Kidney glomerular epithelial cell (primary cell): Measurements from ENCODE around the gene BICDL1.

Source experiments
- DNase-seq: peaks from one replicate; lab custom pipeline; 2025; lab: John Stamatoyannopoulos, UW

Gene BICDL1

DNA sequence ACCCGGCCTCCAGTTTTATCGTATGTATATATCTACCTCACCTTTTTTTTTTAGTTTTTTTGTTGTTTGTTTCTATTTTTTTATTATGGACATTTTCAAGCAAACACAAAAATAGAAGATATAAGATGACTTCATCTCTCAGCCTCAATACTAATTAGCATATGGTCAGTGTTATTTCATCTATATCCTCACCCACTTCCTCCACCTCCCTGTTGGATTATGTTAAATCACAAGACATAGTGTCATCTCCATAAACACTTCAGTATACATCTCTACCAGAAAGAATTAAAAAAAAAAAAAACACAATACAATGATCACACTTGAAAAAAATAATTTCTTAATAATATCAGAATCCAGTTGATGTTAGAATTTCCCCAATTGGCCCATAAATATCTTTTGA, 92.6 kb downstream of the BICDL1 start:
- no peak for DNase-seq

- DNase-seq: no peak
Observed at GRCh38 chr12:120085920-120086645, 97.0 kb downstream of the BICDL1 start.

DNA sequence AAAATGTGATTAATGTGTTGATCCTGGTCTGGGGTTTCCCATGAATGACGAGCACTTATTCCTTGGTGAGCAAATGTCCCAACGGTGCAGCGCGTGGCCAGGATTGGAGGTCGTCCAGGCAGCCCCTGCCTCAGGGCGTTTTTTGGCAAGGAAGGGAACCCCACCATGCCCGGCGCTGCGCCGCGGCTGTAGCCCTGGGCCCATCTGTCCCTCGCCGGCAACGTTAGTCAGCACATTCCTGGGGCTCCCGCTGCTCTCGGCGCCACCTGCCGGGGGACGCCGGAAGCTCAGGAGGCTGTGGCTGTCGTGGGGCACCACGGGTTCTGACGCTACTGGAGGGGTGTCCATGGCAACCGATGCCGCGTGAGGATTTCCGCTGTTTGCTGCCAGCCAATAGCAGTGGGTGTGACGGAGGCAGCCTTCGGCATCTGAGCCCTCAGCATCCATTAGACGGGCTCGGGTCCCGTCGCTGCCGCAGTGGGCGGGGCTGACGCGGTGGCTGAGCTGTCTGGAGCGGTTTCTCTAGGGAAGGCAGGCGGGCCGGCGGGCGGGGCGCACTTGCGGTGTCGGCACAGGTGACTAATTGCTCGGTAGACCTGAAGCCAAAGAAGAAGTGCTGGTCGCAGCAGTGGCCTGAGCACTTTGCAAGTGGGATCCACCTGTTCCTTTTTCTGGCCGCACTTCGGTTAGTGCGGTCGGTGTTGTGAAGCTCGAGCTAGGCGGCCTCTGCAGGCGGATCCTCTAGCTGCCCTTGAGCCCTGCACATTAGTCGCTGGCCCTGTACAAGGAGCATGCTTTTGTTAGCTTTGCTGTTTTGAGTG, 98.0 kb downstream of the BICDL1 start:
- peak; percentile 97 for DNase-seq

DNA sequence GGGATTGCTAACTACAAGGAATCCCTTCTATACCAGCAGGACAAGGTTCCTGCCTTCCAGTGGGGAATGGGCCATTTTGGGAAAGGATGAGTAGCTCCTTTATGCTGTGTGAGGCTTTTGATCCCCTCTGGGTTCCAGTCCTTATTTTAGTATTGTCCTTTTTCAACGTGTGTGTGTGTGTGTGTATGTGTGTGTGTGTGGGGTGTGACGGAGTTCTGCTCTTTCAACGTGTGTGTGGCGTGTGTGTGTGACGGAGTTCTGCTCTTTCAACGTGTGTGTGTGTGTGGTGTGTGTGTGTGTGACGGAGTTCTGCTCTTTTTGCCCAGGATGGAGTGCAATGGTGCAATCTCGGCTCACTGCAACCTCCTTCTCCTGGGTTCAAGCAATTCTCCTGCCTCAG, 100.1 kb downstream of the BICDL1 start:
- no peak for DNase-seq

DNA sequence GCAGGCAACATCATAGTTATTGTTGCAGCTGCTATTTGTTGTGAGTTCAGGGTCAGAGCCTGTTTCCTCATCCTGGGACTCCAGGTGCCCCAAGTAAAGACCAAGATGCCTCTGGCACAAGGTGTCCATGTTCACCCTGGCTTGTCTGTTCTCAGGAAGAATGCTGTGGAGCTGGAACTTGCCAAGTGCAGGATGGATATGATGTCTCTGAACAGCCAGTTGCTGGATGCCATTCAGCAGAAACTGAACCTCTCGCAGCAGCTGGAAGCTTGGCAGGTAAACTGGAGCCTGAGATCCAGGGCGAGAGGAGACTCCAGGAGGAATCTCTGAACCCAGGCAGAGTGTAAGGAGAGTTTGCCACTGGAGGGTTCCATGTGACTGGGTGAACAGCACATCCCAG, 100.8 kb downstream of the BICDL1 start:
- no peak for DNase-seq

- DNase-seq: no peak
Observed at GRCh38 chr12:120090206-120090605, 101.2 kb downstream of the BICDL1 start.

DNA sequence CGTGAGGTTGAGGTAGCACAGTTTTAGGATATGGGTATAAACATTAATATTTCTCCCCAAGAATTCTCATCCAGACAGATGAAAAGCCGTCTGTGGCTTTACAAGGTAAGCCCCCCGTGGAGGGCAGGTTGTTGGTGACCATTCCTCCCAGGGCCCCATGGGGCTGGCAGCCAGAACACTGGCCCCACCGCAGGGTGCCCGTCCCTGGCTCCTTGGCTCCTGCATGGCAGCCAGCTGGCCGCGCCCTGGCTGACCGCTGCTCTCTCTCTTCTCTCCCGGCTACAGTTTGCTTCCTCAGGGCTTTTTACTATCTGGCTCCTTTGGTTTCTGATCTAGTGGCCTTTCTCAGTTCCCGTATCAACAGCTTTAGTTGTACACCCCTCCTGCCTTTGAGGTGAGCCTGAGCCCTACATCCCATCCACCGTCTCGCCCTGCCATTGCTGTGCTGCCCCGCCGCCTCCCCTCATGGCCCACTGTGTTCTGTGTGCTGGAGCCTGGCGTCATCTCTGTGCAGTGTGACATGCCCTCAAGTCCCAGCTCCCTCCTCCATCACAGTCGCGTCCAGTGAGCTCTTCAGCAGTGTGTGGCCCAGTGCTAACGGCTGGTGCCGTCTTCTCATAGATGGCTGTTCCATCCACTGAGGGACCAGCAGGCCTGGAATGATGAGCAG, 101.7 kb downstream of the BICDL1 start:
- no peak for DNase-seq

GRCh38 chr12:120091371-120092090, 102.5 kb downstream of the BICDL1 start:
- no peak for DNase-seq

DNA sequence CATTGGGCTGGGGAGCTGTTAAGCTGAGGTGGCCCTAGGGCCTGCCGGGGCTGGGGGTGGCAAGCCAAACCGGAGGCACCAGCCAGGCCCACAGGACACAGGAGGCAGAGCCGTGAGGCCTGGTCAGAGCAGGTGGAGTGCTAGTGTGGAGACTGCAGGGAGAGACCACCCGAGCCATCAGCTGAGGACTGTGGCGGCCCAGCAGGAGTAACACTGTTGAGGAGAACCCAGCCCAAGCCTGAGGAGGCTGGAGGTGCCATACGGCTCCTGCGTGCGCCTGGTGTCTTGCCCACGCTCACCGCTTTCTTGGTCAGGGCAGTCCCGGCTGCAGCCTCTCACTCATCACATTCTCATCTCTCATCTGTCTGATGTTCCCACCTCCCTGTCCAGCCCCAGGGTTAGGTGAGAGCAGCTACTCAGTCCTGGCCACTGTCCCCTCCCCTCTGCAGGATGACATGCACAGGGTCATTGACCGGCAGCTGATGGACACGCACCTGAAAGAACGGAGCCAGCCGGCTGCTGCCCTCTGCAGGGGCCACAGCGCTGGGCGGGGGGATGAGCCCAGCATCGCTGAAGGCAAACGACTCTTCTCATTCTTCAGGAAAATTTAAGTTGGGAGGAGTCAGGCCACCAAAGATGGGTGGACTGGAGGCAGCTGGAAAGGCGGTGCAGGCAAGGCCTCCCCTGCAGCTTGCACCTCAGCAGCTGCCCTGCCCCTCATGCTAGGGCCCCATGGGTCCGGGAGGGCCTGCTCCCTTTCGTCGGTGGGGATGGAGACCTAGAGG, 103.7 kb downstream of the BICDL1 start:
- no peak for DNase-seq

DNA sequence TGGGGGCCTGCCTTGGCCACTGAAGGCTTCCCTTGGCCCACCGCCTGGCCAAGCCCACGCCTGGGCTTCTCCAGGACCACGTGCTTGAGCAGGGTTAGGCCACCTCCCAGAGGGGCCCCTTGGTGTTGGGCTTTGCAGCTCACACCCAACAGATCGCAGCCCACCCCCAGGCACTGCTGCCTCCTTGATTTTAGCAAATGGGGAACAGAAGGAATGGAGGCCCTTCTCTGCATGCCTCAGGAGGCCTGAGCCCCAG, 104.2 kb downstream of the BICDL1 start:
- DNase-seq: no peak

GRCh38 chr12:120093592-120094355, 104.7 kb downstream of the BICDL1 start:
- no peak for DNase-seq

DNA sequence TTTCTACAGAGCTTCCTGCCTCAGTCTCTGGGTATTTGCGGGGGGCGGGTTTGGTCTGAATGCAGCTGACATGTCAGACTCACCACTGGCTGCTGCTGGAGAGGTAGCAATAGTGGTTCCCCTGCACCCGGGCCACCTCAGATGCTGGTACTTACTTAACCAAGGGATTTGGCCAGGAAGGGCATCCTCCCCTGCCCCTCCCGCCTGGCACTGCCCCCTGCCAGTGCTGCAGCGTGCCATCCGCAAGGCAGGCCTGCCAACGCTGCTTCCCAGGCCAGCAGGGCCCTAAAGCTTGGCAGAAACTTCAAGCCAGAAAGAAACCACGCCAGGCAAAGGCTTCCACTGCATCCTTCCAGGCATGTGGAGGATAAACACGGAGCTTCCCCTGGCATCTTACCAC, 105.4 kb downstream of the BICDL1 start:
- DNase-seq: no peak

DNA sequence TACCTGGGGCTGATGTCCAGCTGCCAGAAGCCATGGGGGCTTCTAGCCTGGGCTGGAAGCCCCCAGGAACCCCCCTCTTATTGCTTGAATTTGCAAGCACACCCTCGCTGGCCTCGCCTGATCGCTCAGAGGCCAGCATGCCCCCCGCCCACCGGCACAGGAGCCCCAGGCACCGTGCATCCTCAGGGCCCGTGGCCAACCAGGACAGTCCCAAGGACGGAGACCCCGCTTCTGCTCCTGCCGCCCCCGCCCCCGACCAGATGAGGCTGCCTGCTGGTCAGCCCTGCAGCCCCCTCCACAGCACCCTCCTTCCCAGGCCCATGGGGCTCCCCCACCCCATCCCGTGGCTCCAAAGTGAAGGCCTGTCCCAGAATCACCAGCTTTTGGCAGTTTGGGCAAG, 106.3 kb downstream of the BICDL1 start:
- DNase-seq: no peak

GRCh38 chr12:120095736-120096135, 106.7 kb downstream of the BICDL1 start:
- no peak for DNase-seq

DNA sequence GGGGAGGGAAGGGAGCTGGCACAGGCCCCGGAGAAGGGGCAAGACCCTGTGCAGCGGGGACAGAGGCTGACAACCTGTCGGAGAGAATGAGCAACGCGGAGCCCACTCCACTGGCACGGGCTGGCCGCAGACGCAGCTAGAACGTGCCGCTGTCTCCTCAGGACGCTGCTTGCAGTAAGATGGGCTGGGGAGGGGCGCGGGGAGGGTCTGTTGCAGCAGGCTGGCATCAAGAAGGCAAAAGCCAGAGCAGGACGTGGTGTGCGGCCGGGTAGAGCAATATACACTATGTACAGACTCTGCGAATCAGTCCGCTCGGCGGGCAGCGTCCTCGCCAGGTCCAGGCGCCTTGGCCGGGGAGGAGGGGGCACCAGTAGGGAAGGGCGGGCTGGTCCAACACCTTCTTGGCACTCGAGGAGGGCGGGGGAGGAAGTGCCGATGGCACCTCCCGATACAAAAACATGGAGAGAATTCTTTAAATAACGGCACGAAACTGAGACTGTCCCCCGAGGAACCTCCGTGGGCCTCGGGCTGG, 107.7 kb downstream of the BICDL1 start:
- no peak for DNase-seq

GRCh38 chr12:120098756-120099470, 109.9 kb downstream of the BICDL1 start:
- DNase-seq: no peak

- DNase-seq: no peak
Observed at GRCh38 chr12:120099738-120100137, 110.7 kb downstream of the BICDL1 start.

- DNase-seq: no peak
Observed at GRCh38 chr12:120100630-120101029, 111.6 kb downstream of the BICDL1 start.

- DNase-seq: no peak
Observed at GRCh38 chr12:120101182-120101581, 112.1 kb downstream of the BICDL1 start.

DNA sequence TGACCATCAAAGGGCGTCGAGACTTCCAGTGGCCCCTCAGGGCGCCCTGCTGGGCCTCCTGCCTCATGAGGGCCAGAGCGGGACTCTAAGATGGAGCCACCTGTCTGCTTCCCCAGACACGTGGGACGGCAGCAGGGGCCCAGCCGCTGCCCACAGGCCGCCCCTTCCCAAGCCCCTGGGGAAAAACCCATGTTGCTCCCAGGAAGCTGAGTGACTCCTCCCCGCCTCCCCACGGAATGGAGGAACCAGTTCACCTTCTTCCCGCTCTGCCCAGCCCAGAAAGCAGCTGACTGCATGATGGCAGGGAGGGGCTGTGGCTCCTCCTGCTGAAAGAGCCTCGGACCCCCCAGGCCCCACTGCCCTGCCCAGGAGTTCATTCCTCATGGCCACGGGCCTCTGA, 112.6 kb downstream of the BICDL1 start:
- no peak for DNase-seq
